DMS53 (cell line): Measurements from ENCODE around the gene ACSL6.
"Not testable (repeated sequence)": the region's sequence is repeated elsewhere in the genome, so short reads cannot be mapped to it uniquely, and the experiment has no call there.

Source experiments
- DNase-seq: peaks from one replicate; lab custom pipeline; 2025; lab: John Stamatoyannopoulos, UW

ACSL6 gene

DNA sequence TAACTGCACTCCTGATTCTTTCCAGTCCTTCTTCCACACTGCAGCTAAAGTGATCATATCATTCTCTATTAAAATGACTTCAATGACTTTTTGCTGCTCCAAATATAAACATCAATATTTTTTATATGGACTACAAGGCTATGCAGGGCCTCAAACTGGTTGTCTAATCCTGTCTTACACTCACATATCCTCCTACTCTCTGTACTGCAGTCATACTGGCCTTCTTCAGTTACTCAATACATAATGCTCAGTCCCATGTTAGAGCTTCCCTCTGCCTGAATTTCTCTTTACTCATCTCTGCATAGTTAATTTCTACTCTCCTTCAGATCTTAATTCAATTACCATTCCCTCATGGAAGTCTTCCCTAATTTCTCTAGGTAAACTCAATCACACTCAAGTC, 69.4 kb downstream of the ACSL6 start:
- no peak for DNase-seq

DNA sequence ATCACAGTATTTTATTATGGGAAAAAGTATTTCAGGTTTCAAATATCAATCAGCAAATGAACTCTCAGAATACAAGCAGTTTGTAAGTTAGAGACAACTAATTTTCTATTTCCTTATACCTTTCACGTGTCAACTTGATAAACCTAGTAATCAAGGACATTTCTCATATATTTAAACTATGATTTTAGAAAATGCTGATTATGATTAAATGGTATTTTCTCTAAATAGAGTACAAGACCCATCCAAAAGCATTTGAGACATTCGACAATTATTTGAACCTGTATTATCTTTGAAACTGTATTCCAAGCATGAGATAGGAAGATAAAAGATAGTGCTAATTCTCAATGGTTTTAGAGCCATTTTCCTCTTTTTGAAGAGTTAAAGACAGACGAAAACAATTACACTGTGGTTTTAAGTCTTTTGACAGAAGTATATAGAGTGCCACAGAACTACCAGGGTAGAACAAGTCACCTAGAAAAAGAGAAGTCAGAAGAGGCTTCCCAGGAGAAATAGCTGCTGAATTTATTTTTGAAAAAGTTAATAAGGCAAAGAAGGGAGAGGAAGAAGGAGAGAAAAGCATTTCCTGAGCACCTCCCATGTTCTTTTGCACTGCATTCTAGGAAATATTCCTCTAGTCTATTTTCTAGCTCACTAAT, 71.6 kb downstream of the ACSL6 start:
- DNase-seq, result no peak

DNA sequence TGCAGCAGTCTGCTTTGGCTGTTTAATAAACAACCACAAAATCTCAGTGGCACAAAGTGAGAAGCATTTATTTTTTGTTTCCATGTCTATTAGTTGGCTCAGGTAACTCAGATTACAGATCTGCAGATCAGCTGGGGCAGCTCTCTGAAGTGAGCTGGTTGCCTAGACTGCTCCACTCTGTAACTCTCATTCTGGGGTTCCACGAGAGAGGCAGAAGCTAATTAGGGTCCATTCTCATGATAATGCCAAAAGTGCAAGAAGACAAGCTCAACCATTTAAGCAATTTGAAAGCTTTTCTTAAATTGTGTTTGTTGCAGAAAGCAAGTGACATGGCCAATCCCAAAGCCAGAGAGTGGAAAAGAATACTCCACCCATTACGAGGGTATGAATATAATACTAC, 79.2 kb downstream of the ACSL6 start:
- no peak for DNase-seq

DNA sequence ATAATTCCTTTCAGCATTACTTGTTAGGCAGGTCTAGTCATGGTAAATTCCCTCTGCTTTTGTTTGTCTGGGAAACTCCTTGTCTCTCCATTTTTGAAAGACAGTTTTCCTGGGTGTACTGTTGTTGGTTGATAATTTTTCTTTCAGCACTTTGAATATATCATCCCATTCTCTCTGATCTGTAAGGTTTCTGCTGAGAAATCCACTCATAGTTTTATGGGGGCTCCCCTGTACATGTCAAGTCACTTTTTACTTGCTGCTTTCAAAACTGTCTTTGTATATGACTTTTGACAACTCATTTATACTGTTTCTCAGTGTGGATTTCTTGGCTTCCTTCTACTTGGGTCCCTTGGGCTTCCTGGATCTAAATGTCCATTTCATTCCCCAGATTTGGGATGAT, 82.5 kb downstream of the ACSL6 start:
- no peak for DNase-seq

DNA sequence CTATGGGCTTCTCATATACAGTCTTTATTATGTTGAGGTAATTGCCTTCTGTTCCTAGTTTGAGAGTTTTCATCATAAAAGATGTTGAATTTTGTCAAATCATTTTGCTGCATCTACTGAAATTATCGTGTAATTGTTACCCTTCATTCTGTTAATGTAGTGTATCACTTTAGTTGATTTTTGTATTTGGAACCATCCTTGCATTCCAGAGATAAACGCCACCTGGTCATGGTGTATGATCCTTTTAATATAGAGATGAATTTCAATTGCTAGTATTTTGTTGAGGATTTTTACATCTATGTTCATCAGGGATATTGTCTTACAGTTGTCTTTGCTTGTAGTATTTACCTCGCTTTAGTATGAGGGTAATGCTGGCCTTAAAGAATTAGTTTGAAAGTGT, 85.3 kb downstream of the ACSL6 start:
- no peak for DNase-seq

DNA sequence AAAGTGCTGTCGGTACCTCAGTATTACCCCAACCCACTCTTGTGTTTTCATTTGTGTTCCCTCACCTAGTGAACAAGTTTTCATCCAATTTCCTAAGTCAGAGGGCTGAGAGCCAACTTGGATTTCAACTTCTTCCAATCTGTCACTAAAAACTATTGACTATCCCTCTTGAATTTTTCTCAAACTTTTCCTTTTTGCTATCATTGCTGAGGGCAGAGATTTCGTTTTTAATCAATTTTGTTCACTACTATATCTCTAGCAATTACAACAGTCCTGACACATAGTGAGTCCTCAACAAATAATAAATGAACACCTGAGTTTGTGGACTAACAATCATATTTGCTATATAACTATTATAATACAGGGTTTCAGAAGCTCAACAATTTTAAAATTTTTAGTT, 95.0 kb downstream of the ACSL6 start:
- no peak for DNase-seq

DNA sequence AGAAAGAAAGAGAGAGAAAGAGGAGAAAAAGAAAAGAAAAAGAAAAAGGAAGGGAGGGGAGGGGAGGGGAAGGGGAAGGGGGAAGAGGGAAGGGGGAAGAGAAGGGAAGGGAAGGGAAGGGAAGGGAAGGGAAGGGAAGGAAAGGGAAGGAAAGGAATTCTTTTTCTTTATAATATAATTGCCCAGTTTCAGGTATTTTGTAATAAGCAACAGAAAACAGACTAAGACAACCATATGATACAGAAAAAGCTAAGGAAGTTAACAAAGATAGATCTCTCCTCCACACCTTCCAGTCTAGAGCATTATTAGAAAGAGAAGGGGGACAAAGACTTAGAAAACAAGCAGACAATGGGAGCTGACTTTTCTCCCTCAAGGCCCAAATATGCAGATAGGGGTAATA, 97.0 kb downstream of the ACSL6 start:
- DNase-seq, result no peak

DNA sequence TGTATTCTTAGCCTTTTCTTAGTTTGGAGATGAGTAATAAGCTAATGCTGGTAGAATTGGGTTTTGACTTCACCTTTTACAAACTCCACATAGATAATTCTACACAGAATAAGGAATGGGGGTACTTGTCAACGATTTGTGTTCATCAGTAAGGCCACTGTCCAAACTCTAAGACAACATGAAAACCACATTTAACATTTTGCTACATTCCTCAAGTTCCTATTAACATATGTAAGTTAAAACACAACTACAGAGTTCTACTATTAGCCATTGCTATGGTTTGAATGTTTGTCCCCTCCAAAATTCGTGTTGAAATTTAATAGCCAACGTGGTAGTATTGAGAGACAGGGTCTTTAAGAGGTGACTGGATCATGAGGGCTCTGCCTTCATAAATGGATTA, 97.9 kb downstream of the ACSL6 start:
- DNase-seq, result no peak

DNA sequence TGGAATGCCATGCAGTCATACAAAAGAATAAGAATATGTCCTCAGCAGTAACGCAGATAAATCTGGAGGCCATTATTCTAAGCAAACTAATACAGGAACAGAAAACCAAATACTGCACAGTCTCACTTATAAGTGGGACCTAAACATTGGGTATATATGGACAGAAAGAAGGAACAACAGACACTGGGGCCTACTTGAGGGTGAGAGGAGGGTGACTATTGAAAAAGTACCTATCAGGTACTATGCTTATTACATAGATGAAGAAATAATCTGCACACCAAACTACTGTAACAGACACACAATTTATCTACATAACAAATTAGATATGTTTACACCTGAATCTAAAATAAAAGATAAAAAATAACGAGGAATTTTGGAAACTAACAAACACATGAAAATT, 104.8 kb downstream of the ACSL6 start:
- DNase-seq, result no peak

DNA sequence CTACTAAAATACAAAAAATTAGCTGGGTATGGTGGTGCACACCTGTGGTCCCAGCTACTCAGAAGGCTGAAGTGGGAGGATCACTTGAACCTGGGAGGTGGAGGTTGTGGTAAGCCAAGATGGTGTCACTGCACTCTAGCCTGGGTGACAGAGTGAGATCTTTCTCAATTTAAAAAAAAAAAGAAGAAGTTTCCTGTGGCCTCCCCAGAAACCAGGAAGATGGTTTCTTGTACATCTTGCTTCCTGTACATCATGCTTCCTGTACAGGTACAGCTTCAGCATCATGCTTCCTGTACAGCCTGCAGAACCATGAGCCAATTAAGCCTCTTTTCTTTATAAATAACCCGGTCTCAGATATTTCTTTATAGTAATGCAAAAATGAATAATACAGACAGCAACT, 109.2 kb downstream of the ACSL6 start:
- DNase-seq, result not testable (repeated sequence)
